Stimulated activated CD8-positive, alpha-beta memory T cell treated with anti-CD3 and anti-CD28 coated beads, Interleukin-15, amount 100 ng/mL, for 24 hours (primary cell): ENCODE data around the gene CCL15.
"Not testable (repeated sequence)": the region's sequence is repeated elsewhere in the genome, so short reads cannot be mapped to it uniquely, and the experiment has no call there.

Experiments used
- DNase-seq: peaks from one replicate; pipeline ENCODE4 v3.0.0-alpha.2; 2020; ENCODE audit warnings: low read depth

Gene CCL15, protein sequence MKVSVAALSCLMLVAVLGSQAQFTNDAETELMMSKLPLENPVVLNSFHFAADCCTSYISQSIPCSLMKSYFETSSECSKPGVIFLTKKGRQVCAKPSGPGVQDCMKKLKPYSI

DNA sequence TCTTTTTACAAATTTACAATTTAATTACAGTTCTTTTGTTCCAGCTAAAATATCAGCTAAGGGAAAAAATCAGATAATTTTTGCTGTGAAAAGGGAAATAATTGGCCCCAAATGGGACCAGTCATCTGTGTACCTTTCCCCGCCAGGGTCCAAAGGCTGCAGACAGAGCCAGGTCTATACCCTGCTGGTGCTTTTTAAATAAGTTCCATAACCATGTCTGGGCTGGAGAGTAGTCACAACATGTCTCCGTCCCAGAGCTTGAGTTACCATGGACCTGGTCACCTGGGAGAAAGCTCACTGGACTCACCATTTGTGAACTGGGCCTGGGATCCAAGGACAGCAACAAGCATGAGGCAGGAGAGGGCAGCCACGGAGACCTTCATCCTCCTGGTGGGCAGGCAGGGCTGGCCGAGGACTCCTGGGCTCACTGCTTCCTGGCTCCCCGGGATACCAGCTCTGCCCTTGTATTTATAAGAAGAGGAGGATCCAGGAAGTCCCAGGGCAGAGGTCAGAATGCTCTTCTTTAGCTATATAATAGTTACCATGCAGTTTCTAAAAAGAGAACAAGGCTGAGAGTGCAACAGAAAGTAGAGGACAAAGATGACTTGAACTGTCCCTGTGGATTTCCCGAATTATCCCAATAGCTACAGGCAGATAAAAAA, at the start of gene CCL15:
TSS of gene CCL15 (minus strand) at position 444 of the 662 bp plus-strand sequence. CDS start at position 383, 61 bp downstream.
- DNase-seq, result no peak

DNA sequence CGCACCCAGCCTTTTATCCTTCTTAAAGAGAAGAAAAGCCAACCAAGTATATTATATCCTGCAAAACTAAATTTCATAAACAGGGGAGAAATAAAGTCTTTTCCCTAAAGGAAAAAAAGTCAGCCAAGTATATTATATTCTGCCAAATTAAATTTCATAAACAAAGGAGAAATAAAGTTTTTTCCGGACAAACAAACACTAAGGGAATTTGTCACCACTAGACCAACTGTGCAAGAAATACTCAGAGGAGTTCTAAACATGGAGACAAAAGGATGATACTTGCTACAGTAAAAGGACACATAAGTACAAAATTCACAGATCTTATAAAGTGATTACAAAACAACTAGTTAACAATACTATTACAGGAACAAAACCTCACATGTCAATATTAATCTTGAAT, 48.3 kb upstream of the CCL15 start:
- no peak for DNase-seq

DNA sequence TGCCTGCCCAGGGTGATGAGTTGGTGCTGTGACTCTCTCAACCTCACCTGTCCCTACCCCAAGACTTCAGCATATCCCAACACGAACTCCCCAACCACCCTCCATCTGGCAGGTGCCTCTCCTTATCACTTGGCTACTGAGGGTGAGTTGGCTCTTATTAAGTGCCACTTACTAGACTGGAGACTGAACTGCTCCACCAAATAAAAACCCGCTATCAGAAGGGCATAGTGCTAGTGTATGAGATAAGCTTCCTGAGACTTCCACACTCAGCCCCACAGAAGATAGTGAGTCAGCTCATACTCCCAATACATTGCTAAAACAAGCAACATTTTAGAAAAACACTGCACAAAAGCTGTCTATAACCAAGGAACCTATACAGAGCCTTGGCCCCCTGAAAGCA, 46.7 kb upstream of the CCL15 start:
- no peak for DNase-seq

DNA sequence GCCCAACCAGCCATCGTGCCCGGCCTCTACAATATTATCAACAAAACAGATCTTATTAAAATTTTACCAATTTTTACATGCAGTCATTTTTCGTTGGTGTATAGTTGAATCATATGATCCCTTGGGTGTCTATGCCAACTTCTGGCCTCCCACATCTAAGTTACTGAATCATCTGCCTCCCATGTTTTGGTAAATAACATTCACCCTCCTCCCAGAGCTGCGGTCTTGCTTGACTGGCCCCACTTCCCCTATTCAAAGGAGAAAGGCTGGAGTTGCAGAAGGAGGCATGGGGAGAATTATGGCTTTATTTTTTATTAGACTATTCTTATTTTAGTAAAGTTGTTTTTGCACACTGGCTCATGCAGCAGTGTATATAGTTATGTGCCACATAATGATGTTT, 34.9 kb upstream of the CCL15 start:
- no peak for DNase-seq

DNA sequence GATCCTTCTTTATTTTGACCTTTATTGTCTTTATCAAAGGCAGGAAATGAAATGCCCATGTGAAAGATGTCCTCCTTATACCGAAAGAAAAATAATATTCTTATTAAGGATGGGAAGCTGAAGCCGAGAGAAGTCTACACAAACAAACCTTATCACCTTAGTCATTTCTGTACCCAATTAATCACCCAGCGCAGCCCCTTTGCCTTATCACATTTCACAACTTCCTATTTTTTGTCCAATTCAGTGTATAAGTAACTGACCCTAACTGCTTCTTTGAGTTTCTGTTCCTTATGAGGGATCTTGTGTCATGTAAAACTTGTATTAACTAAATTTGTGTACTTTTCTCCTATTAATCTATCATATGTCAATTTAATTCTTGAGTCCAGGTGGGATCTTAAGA, 32.8 kb upstream of the CCL15 start:
- DNase-seq, result no peak

DNA sequence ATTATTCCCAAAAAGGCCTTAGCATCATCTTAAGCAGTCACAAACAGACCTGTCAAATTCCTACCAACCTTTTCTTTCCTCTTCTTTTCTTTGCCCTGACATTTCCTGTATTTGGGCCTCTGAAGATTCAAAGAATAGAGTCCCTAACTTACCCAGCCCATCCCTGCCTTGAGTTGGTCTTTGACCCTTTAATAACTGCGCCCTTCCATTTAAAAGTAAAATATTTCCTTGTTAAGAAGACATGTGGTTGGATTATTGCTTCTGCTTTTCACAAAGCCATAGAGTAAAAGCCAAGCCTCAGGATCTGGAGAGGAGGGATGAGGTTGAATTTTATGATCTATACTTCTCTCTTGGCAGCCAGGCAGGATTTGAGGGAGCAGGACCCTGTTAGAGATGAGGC, 29.6 kb upstream of the CCL15 start:
- no peak for DNase-seq

DNA sequence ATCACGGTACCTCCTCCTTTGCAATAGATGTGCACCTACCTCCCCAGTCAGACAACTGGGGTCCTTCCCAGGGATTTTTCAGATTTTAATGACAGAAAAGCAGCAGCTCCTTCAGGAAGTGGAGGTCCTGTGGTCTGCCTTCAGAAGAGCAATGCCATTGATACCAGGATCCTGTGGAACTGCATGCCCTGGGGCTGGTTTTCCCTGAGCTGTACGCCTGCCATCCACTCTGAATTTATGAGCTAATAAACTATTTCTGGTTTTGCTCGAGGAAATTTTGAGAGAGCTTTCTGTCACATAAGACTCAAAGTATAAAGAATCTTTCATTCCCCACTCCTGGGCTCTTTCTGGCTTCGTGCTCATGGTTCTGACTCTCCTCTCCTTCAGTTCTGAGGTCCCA, 26.4 kb upstream of the CCL15 start:
- DNase-seq, result no peak

DNA sequence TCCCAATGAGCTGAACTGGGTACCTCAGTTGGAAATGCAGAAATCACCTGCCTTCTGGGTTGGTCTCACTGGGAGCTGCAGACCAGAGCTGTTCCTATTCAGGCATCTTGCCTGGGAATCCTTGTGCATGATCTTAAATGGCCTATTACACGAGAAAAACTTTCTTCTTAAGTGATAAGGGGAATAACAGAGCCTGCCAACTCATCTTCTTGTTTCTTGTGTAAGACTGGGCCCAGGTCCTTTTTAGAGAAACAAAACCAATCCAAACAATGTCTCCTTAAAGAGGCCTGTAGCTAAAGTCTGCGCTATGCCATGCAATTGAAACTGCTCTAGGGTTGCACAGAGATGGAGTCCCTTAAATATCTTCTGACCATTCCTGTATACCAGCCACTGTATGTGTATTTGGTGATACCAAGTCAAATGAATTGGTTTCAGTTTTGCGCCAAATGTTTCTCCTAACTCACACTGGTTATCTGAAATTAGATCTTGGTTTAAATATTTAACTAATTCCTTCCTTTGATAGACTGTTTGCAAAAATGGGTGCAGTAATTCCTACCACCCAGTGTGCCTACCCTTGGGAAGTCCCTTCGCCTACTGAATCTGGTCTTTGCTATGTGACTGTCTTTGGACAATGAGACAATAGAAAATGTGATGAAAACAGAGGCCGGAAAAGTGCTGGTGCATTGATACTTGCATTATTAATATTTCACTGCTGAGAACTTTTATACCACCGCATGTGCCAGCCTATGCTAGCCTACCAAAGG, 22.9 kb upstream of the CCL15 start:
- DNase-seq, result no peak

DNA sequence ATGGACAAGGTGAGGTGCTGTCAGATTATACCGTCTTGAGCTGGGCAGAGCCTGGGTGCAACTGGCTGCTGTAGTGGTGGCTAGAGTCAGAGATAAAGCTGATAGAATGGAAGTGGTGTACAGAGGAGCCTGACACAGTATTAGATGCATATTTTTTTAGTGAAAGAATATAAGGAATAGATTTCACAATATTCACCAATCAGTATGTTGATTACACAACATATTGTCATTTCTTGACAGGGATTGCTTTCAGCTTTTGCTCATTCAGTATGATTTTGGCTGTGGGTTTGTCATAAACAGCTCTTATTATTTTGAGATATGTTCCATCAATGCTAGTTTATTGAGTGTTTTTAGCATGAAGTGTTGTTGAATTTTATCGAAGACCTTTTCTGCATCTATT, 18.1 kb upstream of the CCL15 start:
- DNase-seq, result no peak

DNA sequence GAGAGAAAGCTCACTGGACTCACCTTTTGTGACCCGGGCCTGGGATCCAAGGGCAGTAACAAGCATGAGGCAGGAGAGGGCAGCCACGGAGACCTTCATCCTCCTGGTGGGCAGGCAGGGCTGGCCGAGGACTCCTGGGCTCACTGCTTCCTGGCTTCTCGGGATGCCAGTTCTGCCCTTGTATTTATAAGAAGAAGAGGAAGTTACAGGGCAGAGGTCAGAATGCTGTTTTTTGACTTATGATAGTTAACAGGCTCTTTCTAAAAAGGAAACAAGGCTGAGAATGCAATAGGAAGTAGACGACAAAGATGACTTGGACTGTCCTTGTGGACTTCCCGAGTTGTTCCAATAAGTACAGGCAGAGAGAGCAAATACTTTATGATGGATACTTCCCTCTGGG, 16.4 kb upstream of the CCL15 start, which contains the start of gene CCL23:
TSS of gene CCL23 (minus strand) at position 174 of the 400 bp plus-strand sequence. CDS start at position 99, 75 bp downstream.
- DNase-seq, result no peak

DNA sequence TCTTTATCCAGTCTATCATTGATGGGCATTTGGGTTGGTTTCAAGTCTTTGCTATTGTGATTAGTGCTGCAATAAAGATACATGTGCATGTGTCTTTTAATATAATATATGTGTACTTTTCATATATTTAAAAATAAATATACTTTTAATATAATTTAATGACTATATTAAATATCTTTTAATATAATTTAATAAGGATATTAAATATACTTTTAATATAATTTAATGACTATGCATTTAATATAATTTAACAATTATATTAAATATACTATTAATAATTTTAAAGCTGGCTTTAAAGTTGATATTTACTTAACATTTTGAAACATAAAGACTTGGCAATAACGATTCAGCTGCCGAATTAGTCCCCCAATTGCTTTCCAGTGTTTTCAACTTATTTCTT, 15.2 kb upstream of the CCL15 start:
- DNase-seq, result no peak

DNA sequence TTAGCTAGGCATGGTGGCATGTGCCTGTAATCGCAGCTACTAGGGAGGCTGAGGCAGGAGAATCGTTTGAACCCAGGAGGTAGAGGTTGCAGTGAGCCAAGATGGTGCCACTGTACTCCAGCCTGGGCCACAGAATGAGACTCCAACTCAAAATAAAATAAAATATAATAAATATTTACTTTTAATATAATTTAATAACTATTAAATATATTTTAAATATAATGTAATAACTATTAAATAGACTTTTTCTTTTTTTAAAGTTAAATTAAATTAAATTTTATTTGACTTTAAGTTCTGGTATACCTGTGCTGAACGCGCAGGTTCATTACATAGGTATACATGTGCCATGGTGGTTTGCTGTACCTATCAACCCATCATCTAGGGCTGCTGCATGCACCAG, 14.5 kb upstream of the CCL15 start:
- DNase-seq, result not testable (repeated sequence)

DNA sequence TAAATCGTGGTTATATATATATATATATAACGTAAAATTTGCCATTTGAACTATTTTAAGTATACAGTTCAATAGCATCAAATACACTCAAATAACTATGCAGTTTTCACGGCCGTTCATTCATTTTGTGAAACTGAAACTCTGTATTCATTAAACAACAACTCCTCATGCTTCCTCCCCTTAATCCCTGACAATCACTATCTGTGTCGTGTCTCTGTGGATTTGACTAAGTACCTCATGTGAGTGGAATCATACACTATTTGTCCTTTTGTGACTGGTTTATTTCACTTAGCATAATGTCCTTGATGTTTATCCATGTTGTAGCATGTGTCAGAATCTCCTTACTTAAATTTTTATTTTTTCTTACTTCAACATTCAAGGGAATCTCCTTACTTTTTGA, 13.6 kb upstream of the CCL15 start:
- no peak for DNase-seq

DNA sequence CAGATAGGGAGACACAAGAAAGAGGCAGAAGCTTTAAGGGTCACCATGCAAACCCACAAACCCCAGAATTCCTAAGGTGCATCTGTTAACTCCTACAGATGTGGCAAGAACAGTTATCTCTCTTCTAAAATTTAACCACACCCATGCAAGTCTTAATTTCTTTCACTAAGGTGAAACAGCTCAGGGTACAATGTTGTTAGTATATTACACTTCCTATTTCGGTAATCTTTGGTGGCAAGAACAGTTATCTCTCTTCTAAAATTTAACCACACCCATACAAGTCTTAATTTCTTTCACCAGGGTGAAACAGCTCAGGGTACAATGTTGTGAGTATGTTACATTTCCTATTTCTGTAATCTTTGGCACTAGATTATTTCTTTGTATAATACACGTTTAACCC, 9.8 kb upstream of the CCL15 start:
- DNase-seq, result no peak

DNA sequence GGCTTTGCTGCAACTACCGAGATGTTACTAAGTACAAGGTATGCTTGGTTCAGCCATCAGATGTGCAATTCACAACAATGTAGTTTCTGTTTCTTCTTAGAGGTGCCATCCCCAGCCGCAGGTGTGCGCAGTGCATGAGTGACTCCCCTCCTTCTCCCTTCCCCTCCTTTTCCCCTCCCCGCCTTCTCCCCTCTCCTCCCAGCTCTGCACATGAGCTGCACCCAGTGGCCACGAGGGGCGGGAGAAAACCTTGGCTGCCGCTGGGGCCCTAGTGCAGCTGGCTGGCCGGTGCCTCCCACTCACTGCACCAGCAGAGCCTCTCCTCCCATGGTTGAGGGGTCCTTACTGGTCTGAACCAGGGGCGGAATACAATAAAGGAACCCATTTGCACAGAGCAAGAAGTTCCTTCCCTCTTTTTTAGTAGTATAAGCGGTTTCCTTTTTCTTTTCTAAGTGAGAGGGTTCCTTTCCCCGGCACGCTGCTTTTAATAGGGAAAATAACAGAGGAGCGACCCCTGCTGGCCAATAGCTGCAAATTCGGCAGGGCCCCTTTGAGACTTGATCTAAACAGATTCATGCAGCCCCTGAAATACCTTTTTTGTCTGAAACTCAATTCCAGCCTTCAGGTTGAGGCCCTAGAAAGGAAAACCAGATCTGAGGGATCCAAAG, 7.8 kb upstream of the CCL15 start:
- DNase-seq, result no peak

DNA sequence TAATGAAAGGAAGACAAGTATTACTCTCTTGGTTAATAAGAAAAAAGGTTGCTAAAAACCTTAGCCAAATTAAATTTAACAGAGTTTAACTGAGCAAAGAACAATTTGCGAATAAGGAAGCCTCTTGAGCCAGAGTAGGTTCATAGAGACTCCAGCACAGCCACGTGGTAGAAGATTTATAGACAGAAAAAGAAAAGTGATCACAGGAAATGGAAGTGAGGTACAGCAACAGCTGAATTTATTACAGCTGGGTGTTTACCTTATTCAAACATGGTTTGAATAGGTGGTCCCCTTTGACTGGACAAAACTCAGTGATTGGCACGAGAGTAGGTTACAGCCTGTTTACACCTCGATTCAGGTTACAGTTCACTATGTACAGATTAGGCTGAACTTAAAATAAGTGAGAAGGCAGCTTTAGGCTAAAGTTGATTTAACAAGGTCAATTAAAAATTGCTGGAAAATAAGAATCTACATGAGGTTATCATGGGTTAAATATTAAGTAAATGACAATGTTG, 3.3 kb upstream of the CCL15 start:
- DNase-seq, result no peak

DNA sequence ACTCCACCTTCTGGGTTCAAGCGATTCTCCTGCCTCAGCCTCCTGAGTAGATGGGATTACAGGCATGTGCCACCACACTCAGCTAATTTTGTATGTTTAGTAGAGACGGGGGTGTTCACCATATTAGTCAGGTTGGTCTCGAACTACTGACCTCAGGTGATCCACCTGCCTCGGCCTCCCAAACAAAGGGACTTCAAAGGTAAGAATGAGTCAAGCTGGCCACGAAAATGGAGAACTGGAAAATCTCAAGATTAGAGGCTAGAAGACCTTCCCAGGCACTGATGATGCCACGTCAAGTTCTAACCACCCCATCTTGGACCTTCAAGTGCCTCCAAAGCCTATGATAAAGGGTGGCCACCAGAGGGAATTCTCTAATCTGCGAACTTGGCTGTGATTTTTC, 1.3 kb upstream of the CCL15 start:
- no peak for DNase-seq

DNA sequence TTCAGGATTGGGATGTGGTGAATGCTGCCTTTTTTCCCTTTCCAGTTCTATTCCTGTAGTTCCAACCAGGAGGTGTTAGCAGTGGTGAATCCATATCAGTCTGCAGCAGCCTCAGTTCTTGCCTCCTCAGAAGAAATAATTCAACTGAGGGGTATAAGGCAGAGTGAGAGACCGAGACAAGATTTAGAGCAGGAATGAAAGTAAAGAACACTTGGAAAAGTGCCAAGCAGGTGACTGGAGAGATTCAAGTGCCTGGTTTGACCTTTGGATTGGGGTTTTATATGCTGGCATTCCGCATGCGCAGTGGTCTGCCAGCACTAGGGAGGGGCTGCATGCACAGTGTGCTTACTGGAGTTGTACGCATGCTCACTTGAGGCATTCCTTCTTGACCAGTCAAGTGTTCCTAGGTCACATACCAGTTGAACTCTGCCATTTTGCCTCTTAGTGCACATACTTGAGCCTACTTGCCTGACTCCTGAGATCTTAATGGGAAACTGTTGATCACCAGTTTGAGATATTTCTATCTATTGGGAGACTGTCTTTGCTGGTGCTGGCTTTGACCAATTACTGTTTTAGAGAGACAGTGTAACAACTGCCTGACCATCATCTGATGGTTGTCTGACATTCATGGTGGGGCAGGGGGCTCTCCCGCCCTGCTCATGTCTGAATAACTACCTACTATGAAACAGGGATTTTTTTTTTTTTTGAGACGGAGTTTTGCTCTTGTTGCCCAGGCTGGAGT, 680 bp upstream of the CCL15 start:
- no peak for DNase-seq

DNA sequence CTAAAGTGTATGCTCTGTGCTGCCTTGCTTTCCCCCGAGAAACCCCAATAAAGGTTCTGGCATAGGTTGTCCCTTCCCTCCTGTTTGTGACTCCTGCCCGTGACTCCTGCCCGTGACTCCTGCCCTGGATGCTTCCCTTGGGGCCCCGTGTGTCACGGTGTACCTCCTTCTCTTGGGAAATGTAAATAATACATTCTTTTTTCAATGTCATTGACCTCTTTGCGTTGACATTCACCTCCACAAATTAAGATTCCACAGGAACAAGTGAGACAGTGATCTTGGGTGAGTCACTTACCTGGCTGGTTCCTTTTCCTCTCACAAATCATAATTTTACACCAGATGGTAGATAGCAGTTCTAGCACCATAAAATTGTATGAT, 632 bp downstream of the CCL15 start:
- no peak for DNase-seq

DNA sequence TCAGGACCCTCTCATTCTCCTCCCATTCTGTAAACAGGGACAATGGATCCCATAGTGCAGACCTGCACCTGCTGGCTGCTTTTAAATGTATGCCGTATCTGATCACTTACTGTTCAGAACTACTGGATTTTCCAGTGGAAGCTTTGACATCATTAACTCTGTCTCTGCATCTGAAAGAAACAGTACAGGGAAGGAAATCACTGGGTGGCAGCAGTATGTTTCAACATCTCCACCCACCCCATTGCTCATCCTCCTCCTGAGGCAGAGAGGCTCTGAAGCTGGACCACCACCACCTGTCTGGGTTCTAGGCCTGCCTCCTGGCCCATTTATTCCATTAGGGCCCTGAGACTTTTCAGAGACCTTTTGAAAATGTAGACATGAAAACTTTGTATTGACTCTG, 2.6 kb downstream of the CCL15 start:
- no peak for DNase-seq

DNA sequence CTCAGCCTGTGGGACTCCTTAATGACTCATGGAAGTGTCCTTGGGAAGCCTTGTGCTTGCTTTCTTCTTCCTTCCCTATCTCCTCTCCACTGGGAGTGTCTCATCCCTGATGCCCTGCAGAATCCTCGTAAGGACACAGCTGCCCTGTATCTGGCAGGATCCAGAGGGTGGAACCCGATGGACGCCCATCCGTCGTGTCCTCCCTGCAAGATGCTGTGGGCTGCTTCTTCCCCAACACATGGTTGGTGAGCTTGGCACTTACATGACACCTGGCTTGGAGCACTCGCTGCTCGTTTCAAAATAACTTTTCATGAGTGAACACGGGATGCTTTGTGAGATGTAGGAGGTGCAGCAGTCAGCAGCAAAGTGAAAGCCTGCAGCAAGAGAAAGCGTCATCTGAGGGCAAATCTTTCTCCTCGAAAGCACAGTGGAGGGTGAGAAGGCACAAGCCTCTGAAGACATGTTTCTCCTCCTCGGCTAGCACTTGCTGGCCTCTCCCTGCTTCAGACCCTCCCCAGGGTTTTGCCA, 3.3 kb downstream of the CCL15 start:
- DNase-seq, result no peak

DNA sequence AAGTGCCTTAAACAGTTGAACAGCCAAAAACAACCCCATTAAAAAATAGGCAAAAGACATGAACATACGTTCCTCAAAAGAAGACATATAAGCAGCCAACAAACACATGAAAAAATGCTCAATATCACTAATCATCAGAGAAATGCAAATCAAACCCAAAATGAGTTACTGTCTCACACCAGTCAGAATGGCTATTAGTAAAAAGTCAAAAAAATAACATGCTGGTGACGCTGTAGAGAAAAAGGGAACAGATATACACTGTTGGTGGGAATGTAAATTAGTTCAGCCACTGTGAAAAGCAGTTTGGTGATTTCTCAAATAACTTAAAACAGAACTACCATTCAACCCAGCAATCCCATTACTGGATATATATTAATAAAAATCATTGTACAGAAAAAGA, 6.0 kb downstream of the CCL15 start:
- not testable (repeated sequence) for DNase-seq
